Measurements from ENCODE around the gene REXO4. TPM values are rescaled to one million over a fixed set of nuclear protein-coding genes. Genes with fewer than 3 reads are reported as not detected.
A peak's percentile ranks its signal among the peaks of the same experiment; 100 is the strongest.

The REXO4 gene
- total and polyA plus RNA-seq, 9 of the 15 experiments (the other 6 are each of a cell fraction or from before 2014, with no cell fraction given) = 3.4 to 72.9 (median 31.1) TPM

GRCh38 chr9:133459476-133460404, 41.9 kb upstream of the REXO4 start, which contains the start of gene CACFD1 (continued):
- TF ChIP-seq ZNF740 (CRISPR knock-in tag; IDR thresholded peaks at IDR 0.05) (no peak), ZNF740 (tag; IDR thresholded peaks at IDR 0.05) (no peak), HOXB6 (CRISPR knock-in tag; IDR thresholded peaks at IDR 0.05; ENCODE audit: borderline replicate concordance) (no peak), GTF3C2 (IDR thresholded peaks at IDR 0.05; ENCODE audit: borderline replicate concordance, extremely low read depth, insufficient read length) (no peak), NONO (IDR thresholded peaks at IDR 0.05; ENCODE audit: low read depth in 2 of 2, low read length in 1 of 2) (peak in 1 of 2 experiments; percentile 39; a peak in 1 of 4 replicates), ZNF764 (CRISPR knock-in tag; IDR thresholded peaks at IDR 0.05; ENCODE audit: low read depth) (no peak), ZNF512 (tag; IDR thresholded peaks at IDR 0.05) (no peak), THRAP3 (IDR thresholded peaks at IDR 0.05; ENCODE audit: borderline replicate concordance) (no peak), ZC3H11A (IDR thresholded peaks at IDR 0.05; ENCODE audit: low read depth, low read length) (no peak), ZNF518B (CRISPR knock-in tag; IDR thresholded peaks at IDR 0.05) (no peak), ZKSCAN8 (CRISPR knock-in tag; IDR thresholded peaks at IDR 0.05) (no peak), PML (IDR thresholded peaks at IDR 0.05; ENCODE audit: low read length) (no peak)
